ENCODE results near the gene HDAC9. TPM values are rescaled to one million over a fixed set of nuclear protein-coding genes. Genes with fewer than 3 reads are reported as not detected.

HDAC9 gene
- total and polyA plus RNA-seq, 2 donors (not counting 1 experiment from before 2014, with no cell fraction given) = 2.9 to 7.9 TPM

DNA sequence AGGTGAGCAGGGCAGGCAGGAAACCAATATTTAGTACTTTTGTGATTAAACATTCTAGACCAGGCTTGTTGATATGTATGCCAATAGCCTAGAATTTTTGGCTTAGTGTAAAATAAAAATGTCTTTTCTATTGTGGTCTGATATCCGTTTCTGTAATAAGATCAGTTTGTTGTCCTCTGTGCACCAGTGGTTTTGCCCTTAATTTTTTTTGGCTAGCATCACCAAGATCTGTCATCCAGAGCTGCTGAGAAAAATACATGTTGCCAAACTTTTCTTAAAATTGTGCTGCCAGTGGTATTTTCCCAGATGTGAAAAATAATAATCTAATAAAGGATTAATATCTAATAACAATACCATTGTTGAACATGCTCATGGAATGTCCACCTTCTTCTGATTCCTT, 506.3 kb downstream of the HDAC9 start:
- Histone ChIP-seq H3K27me3 (ENCODE audit: control insufficient read depth, insufficient read depth, low read length) (no peaks in the 10 kb centered on the region), H4K20me1 (ENCODE audit: control insufficient read depth, extremely low read depth, insufficient read depth, low read length) (no peaks in the 10 kb centered on the region), H3K4me1 (ENCODE audit: control insufficient read depth, extremely low read depth, insufficient read depth, low read length) (no peaks in the 10 kb centered on the region), H3K9ac (ENCODE audit: insufficient read depth, low read length) (no peak overlapping the region), H3K9me3 (ENCODE audit: control insufficient read depth, insufficient read depth, low read depth, low read length) (no peaks in the 10 kb centered on the region), H2AFZ (ENCODE audit: low read length) (no peak overlapping the region), H3K36me3 (ENCODE audit: control insufficient read depth, insufficient read depth, low read length) (no peaks in the 10 kb centered on the region), H3K4me3 (replicated peaks in 1 of 4; ENCODE audit: control extremely low read depth in 1 of 4, insufficient read depth in 1 of 4, low read depth in 3 of 4, low read length in 4 of 4) (no peak overlapping the region), H3K79me2 (ENCODE audit: control insufficient read depth, insufficient read depth, low read length) (no peaks in the 10 kb centered on the region), H3K4me2 (ENCODE audit: extremely low read depth, insufficient read depth, low read length) (no peak overlapping the region), H3K27ac (ENCODE audit: insufficient read depth, low read length) (no peak overlapping the region)
- TF ChIP-seq, protein P1, sequence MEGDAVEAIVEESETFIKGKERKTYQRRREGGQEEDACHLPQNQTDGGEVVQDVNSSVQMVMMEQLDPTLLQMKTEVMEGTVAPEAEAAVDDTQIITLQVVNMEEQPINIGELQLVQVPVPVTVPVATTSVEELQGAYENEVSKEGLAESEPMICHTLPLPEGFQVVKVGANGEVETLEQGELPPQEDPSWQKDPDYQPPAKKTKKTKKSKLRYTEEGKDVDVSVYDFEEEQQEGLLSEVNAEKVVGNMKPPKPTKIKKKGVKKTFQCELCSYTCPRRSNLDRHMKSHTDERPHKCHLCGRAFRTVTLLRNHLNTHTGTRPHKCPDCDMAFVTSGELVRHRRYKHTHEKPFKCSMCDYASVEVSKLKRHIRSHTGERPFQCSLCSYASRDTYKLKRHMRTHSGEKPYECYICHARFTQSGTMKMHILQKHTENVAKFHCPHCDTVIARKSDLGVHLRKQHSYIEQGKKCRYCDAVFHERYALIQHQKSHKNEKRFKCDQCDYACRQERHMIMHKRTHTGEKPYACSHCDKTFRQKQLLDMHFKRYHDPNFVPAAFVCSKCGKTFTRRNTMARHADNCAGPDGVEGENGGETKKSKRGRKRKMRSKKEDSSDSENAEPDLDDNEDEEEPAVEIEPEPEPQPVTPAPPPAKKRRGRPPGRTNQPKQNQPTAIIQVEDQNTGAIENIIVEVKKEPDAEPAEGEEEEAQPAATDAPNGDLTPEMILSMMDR (conservative IDR thresholded peaks at IDR 0.05 in 1 of 2, IDR thresholded peaks at IDR 0.05 in 1 of 2; ENCODE audit: low read depth in 1 of 2, low read length in 2 of 2) = no peak
- no peak for TF ChIP-seq EZH2 (IDR thresholded peaks at IDR 0.05; ENCODE audit: low read length, missing control alignments)
- peak; percentile 41 to 42 for DNase-seq (ENCODE audit: low read depth in 2 of 2)

DNA sequence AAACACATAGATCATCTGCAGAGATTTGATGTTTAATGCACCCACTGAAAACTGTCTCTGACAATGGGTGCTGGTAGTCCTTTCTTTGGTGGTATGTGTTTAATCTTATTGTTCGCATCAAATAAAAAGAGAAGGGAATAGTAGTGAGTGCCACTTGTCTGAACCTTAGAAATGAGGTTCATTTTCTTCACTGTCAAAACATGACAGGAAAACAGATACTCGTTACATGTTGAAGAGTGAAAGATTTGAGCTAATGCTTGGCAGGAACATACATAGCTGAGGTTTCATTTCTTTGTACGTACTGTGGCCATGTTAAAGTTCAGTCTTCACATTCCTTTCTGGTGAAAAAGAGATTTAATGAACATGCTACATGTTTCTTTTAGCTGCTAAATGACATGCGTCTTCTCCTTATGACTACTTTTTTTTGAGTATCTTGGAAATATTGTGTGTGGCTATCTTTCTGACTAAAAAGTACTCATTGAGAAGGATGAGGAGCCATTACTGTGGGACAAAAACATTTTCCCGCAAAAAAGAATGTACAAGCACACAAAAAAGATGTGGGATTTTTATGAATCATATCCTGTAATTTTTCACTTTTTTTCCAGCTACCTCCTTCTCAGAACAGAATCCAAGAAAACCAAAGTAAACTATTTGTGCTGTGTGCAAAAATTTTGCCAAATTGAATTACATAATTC, 513.8 kb downstream of the HDAC9 start:
- Histone ChIP-seq H3K79me2 (ENCODE audit: control insufficient read depth, insufficient read depth, low read length) (no peaks in the 10 kb centered on the region), H3K36me3 (ENCODE audit: control insufficient read depth, insufficient read depth, low read length) (no peaks in the 10 kb centered on the region), H3K27me3 (ENCODE audit: control insufficient read depth, insufficient read depth, low read length) (no peaks in the 10 kb centered on the region), H4K20me1 (ENCODE audit: control insufficient read depth, extremely low read depth, insufficient read depth, low read length) (no peaks in the 10 kb centered on the region), H3K4me2 (ENCODE audit: extremely low read depth, insufficient read depth, low read length) (peak overlapping the region; percentile 18), H3K4me1 (ENCODE audit: control insufficient read depth, extremely low read depth, insufficient read depth, low read length) (no peaks in the 10 kb centered on the region), H3K27ac (ENCODE audit: insufficient read depth, low read length) (peak overlapping the region; percentile 30), H2AFZ (ENCODE audit: low read length) (peak overlapping the region; percentile 4), H3K9me3 (ENCODE audit: control insufficient read depth, insufficient read depth, low read depth, low read length) (no peaks in the 10 kb centered on the region), H3K9ac (ENCODE audit: insufficient read depth, low read length) (no peak overlapping the region), H3K4me3 (replicated peaks in 1 of 4; ENCODE audit: control extremely low read depth in 1 of 4, insufficient read depth in 1 of 4, low read depth in 3 of 4, low read length in 4 of 4) (no peak overlapping the region)
- peak; percentile 70 to 79 for DNase-seq (ENCODE audit: low read depth in 2 of 2)
- TF ChIP-seq, protein P1 (conservative IDR thresholded peaks at IDR 0.05 in 1 of 2, IDR thresholded peaks at IDR 0.05 in 1 of 2; ENCODE audit: low read depth in 1 of 2, low read length in 2 of 2) = no peak
- no peak for TF ChIP-seq EZH2 (IDR thresholded peaks at IDR 0.05; ENCODE audit: low read length, missing control alignments)

DNA sequence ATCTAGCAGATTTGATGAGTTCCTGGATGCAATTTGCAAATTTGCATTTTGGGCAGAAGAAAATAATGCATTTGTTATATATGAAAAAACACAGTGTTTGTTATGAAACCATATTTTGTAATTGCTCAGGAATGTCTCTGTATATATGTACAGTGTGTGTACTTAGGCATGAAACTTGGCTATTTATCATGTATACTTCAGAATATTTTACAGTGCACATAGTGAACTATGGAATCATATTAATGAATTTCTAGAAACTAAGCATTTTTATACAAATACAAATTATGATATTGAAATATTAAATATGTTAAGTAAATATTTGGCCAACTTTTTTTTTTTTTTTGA, 514.4 kb downstream of the HDAC9 start:
- Histone ChIP-seq H4K20me1 (ENCODE audit: control insufficient read depth, extremely low read depth, insufficient read depth, low read length) (no peaks in the 10 kb centered on the region), H2AFZ (ENCODE audit: low read length) (no peak overlapping the region), H3K36me3 (ENCODE audit: control insufficient read depth, insufficient read depth, low read length) (no peaks in the 10 kb centered on the region), H3K4me1 (ENCODE audit: control insufficient read depth, extremely low read depth, insufficient read depth, low read length) (no peaks in the 10 kb centered on the region), H3K27ac (ENCODE audit: insufficient read depth, low read length) (no peak overlapping the region), H3K9me3 (ENCODE audit: control insufficient read depth, insufficient read depth, low read depth, low read length) (no peaks in the 10 kb centered on the region), H3K27me3 (ENCODE audit: control insufficient read depth, insufficient read depth, low read length) (no peaks in the 10 kb centered on the region), H3K9ac (ENCODE audit: insufficient read depth, low read length) (no peak overlapping the region), H3K79me2 (ENCODE audit: control insufficient read depth, insufficient read depth, low read length) (no peaks in the 10 kb centered on the region), H3K4me3 (replicated peaks in 1 of 4; ENCODE audit: control extremely low read depth in 1 of 4, insufficient read depth in 1 of 4, low read depth in 3 of 4, low read length in 4 of 4) (no peak overlapping the region), H3K4me2 (ENCODE audit: extremely low read depth, insufficient read depth, low read length) (peak overlapping the region; percentile 18)
- TF ChIP-seq EZH2 (IDR thresholded peaks at IDR 0.05; ENCODE audit: low read length, missing control alignments) = no peak
- TF ChIP-seq, protein P1 (conservative IDR thresholded peaks at IDR 0.05 in 1 of 2, IDR thresholded peaks at IDR 0.05 in 1 of 2; ENCODE audit: low read depth in 1 of 2, low read length in 2 of 2) = no peak
- peak in 1 of 2 donors; percentile 81 for DNase-seq (ENCODE audit: low read depth in 2 of 2)

Data from fibroblast of lung (primary cell).